ENCODE data around the gene IFIT2.
"Not testable (repeated sequence)": the region's sequence is repeated elsewhere in the genome, so short reads cannot be mapped to it uniquely, and the experiment has no call there.

Gene IFIT2

DNA sequence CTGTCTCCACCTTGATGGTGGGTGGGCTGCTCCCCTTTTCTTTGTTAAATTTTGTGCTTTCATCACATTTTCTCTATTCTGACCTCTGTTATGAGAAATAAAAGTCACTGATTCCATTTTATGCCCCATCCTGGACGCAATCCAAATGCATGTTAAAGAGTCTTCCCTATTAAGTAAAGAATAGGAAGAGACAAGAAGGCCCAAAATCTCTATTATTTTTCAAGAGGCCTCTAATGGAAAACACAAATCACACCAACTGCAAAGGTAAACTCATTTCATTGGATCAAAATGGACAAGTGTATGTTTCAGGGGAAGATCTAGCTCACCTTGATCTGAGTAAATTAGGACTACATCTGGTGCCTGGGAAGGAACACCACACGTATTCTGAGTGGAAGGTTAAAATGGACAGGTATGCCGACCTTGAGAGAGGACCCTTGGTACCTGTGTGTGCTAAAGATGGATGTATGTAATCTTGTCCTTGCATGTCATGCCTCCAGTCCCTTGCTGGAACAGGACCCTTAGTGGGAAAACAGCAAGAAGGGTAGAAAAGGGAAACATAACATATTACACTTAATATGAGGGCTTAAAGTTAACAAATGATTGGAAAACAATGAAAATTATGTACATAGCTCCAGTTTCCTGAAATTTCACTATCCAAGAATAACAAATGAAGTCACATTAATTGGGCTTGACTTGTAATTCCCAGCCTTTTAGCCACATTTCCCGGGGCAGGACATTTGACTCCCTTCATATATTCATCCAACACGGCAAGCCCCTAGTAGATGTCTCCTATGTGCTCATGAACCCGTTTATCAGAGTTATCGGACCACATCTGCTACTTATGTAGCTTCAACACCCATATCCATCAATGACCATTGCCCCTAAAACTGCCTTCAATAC lies 7.6 kb downstream of the IFIT2 start:
- DNase-seq: no peak

DNA sequence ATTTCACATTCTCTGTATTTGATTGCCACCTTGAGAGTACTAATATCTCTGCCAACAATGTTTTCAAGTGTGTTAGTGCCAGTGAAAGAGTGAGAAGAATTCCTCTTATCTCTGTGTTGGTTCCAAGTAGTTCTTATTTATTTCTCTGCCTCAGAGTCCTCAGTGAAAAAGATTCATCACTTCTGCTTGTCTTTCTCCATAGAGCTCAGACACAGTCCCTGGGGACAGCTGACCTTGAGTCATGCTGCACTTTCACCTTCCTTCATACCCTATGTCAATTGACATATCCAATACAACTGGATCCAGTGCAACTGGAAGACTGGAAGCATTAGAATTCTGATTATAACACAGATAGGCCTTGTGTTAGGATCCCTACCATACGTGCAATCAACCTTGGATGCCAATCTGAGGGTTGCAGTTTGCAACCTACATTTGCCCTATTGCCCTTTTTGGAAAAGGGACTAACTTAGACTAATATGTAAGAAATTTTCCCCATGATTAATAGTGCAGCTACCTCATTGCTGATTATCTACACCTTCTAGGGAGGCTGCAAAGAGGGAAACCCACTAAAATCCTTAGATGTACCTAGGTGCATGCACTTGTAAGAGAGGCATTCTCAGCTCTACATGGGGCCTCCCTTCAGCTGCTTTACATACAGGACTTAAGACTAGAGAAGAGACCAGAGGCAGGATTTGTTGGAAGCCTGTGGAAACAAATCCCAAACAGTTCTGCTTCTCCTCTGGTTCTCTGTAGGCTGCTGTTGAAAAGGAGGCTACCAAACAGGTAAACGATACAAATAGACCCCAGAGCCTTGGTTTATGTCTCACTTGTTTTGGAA lies 8.4 kb downstream of the IFIT2 start:
- DNase-seq: no peak

DNA sequence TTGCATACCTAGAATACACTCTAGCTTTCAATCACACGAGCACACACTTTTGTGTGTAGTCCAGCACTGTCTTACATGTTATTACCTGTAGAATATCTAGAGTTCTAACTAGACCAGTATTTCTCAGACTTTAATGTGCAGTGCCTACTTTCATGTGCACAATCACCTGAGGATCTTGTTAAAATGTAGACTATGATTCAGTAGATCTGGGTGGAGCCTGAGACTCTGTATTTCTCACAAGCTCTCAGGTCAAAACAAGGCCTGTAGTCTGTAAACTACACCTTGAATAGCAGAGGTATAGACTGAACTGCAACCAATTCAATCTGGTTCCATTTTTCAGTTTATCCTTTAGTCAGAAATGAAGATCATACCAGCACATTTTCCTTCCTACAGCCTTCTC lies 11.1 kb downstream of the IFIT2 start:
- DNase-seq: no peak

DNA sequence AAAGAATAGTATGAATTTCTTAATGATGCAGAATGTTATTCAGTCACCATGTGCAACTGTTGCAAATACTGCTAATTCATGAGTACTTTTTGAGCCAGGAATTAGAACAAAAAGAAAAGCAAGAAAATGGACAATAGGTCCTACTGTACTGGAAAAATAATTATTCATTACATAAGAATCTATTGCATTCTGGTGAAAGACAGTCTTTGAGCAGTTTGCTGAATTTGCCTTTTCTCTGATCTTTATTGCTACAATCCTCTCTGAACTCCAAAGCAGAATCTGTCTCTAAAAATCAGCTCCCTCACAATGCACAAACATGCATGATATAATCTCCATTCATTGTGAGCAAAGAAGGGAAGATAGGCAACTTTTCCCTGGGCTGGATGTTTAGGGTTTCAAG lies 12.8 kb downstream of the IFIT2 start:
- DNase-seq: no peak

DNA sequence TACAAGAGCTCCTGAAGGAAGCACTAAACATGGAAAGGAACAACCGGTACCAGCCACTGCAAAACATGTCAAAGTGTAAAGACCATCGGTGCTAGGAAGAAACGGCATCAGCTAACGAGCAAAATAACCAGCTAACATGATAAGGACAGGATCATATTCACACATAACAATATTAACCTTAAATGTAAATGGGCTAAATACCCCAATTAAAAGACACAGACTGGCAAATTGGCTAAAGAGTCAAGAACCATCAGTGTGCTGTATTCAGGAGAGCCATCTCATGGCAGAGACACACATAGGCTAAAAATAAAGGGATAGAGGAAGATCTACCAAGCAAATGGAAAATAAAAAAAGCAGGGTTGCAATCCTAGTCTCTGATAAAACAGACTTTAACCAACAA lies 16.2 kb downstream of the IFIT2 start:
- DNase-seq: not testable (repeated sequence)

DNA sequence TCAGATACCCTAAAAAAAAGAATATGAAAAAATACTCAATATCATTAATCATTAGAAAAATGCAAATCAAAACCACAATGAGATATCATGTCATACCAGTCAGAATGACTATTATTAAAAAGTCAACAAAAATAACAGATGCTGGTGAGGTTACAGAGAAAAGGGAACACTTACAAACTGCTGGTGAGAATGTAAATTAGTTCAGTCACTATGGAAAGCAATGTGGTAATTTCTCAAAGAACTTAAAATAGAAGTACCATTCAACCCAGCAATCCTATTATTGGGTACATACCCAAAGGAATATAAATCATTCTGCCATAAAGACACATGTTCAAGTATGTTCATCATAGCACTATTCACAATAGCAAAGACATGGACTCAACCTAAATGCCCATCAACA lies 23.2 kb downstream of the IFIT2 start:
- not testable (repeated sequence) for DNase-seq

DNA sequence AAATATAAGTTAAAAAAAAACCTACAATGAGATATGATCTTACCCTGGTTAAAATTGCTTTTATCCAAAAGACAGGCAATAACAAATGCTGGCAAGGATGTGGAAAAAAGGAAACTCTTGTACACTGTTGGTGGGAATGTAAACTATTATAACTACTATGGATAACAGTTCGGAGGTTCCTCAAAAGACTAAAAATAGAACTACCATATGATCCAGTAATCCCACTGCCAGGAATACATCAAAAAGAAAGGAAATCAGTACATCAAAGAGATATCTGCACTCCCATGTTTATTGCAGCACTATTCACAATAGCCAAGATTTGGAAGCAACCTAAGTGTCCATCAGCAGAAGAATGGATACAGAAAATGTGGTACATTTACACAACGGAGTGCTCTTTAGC lies 24.0 kb downstream of the IFIT2 start:
- DNase-seq: not testable (repeated sequence)

DNA sequence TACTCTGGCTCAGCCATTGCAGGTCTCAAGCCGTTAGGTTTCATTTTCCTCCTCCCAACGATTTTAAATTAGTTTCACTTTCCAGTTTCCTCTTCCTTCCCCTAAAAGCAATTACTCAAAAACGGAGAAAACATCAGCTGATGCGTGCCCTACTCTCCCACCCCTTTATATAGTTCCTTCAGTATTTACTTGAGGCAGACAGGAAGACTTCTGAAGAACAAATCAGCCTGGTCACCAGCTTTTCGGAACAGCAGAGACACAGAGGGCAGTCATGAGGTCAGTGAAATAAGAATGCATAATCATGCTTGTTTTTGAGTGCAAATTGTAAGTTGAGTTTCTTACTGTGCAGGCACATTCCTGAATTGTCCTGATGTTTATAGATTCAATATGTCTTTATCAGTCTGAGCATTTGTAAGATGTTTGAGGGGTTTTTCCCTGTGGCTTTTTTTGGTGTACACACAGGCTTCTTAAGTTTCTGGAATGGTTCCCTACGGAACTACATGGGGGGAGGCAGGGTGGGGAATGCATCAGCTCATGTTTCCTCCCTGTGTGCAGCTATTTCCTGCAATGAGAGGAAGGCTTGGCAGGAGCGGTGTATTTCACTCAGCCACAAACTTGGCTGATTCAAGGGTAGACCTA lies 26.1 kb downstream of the IFIT2 start, which contains the start of gene IFIT3:
IFIT3 (plus strand) TSS at position 195 of the 639 bp plus-strand sequence; CDS start at position 272, 77 bp downstream.
- no peak for DNase-seq

DNA sequence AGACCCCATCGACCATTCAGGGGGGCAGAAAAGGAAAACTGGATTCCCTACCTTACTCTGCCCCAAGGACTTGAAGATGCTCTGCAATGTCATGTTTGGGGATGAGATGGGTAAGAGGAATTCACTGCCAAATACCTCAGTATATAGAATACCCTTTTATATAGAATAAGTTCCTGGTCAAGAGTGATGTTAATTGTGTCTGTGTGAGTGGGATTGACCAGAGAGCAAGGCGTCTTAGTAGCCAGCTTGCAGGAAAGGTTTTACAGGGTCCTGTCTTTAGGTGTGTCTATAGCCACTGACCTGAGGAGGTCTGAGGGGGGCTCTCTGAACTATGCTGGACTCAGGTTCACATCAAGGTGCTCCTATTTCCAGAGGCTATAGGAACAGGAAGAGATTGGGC lies 27.3 kb downstream of the IFIT2 start:
- DNase-seq: no peak

DNA sequence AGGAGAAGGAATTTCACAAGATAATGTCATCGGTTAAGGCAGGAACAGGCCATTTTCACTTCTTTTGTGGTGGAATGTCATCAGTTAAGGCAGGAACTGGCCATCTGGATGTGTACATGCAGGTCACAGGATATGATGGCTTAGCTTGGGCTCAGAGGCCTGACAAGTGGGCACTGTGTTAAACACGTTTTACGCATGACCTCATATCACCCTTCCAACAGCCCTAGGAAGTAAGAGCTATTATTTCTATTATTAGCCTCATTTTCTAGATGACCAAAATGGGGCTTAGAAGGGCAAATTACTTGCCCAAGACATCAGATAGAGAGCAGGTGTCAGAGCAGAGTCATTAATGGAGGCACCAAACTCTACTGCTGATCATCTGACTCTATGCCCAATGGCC lies 28.2 kb downstream of the IFIT2 start:
- not testable (repeated sequence) for DNase-seq

DNA sequence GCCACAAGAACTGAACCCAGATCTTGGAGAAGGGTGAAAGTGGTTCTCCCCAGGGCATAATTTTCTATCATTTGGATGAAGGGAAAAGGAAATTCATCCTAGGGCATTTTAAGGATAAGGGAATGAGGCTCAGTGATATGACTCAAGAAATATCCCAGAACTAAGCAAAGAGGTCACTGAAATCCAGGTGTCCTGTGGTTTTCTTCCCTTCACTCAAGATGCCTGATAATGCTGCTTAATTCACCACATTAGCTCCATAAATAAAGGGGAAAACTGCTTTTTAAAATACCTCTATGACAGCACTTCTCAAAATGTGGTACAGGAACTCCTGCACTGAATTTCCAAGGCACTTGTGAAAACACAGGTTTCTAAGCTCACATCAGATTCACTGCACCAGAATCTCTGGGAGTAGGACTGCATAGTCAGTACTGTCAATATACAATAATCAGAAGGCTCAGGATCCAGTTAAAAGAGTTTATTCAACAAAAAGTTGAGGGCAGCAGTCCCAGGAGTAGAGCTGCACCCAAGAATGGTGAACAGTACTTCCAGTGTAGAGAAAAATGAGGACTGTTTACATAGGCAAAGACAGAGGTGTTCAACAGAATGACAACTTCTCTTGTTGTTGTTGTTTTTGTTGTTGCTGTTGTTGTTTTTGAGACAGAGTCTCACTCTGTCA lies 28.8 kb downstream of the IFIT2 start:
- no peak for DNase-seq

DNA sequence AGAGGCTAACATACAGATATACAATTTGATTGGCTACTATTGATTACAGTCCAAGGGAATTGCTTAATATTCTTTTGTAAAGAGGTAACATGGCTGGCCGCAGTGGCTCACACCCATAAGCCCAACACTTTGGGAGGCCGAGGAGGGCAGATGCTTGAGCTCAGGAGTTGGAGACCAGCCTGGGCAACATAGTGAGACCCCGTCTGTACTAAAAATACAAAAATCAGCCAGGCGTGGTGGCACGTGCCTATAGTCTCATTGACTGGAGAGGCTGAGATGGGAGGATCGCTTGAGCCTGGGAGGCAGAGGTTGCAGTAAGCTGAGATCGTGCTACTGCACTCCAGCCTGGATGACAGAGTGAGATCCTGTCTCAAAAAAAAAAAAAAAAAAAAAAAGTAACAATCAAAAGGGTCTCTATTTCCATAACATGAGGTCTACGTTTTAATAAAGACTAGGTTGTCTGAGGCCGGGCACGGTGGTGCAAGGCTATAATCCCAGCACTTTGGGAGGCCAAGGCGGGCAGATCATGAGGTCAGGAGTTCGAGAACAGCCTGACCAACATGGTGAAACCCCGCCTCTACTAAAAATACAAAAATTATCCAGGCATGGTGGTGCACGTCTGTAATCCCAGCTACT lies 29.8 kb downstream of the IFIT2 start:
- not testable (repeated sequence) for DNase-seq

DNA sequence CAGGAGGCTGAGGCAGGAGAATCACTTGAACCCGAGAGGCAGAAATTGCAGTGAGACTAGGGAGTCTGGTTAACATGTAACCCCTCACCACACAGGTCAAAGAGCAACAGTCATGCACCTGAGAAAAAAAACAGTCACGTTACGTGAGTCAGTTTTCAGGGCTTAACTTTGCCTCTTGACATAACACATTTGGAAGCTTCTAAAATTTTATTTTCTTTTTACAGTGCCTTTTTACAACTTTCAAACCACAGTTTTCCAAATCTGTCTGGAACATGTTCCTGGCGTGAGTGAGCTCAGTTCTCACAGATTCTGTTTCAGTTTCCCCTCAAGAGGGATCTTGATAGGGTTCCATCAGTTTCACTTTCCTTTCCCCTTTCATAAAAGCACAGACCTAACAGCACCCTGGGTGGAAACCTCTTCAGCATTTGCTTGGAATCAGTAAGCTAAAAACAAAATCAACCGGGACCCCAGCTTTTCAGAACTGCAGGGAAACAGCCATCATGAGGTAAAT lies 30.3 kb downstream of the IFIT2 start:
- no peak for DNase-seq

DNA sequence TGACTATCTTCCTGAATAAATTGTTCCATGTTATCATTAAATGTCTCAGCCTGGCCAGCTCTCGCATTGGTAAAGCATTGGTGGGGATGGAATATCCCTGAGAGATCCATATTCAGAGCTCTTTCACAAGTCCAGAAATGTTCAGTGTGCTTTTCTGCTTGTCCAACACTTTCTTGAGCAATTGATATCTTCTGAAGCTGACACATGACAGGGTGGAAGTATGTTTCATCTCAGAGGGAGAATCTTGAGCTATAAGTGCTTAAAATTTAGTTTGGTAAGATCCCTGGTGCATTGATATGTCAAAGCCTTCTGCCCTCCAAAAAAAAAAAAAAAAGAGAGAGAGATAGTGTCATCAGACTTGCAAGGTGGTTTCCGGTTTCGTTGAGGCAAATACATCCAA lies 33.4 kb downstream of the IFIT2 start:
- no peak for DNase-seq

DNA sequence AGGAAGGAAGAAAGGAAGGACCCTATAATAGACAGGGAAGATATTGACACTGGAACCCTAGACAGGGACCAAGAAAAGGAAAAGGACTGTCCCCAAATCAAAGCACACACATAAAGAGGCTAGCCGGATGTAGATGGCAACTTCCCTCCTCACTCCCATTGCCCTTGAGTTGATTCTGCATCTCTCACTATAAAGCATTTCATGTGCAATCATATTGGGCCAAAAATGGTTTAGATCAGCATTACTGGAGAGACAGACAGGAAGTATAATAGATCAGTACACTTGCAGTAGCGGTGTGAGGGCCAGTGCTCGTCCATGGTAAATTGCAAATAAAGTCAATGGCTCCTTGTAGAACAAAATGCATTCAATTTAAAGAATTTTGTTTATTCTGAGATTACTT lies 34.4 kb downstream of the IFIT2 start:
- DNase-seq: no peak

DNA sequence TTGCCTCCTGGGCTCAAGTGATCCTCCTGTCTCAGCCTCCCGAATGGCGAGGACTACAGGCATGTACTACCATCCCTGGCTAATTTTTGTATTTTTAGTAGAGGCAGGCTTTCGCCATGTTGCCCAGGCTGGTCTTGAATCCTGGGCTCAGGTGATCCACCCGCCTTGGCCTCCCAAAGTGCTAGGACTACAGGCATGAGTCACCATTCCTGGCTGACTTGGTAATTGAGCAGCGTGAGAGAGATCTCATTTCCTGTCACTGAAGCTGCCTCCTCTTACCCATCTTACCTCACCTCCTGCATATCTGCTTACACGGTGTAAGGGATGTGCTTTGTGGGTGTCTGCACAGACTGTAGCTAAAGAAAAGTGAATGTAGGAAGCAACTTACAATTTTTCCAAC lies 35.6 kb downstream of the IFIT2 start:
- DNase-seq: no peak

DNA sequence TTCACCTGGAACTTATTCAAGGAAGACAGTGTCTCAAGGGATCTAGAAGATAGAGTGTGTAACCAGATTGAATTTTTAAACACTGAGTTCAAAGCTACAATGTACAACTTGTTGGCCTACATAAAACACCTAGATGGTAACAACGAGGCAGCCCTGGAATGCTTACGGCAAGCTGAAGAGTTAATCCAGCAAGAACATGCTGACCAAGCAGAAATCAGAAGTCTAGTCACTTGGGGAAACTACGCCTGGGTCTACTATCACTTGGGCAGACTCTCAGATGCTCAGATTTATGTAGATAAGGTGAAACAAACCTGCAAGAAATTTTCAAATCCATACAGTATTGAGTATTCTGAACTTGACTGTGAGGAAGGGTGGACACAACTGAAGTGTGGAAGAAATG lies 36.9 kb downstream of the IFIT2 start:
- no peak for DNase-seq

DNA sequence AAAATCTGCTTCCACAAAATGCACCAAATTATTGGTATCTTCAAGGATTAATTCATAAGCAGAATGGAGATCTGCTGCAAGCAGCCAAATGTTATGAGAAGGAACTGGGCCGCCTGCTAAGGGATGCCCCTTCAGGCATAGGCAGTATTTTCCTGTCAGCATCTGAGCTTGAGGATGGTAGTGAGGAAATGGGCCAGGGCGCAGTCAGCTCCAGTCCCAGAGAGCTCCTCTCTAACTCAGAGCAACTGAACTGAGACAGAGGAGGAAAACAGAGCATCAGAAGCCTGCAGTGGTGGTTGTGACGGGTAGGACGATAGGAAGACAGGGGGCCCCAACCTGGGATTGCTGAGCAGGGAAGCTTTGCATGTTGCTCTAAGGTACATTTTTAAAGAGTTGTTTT lies 38.0 kb downstream of the IFIT2 start:
- no peak for DNase-seq

DNA sequence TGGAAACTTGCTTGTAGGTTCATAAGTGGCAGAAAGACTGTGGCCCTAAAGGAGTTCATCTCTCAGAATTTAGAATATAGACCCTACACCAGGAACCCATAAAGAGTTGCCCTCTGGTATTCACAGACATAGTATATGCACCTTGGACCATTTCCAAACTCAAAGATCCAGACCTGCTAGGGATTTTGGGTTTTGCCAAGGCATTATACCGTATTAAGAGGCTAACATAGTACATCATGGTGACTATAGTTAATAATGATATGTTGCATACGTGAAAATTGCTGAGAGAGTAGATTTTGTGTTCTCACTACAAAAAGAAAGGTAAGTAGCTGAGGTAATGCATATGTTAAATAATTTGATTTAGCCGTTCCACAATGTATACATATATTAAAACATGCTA lies 39.8 kb downstream of the IFIT2 start:
- DNase-seq: no peak

DNA sequence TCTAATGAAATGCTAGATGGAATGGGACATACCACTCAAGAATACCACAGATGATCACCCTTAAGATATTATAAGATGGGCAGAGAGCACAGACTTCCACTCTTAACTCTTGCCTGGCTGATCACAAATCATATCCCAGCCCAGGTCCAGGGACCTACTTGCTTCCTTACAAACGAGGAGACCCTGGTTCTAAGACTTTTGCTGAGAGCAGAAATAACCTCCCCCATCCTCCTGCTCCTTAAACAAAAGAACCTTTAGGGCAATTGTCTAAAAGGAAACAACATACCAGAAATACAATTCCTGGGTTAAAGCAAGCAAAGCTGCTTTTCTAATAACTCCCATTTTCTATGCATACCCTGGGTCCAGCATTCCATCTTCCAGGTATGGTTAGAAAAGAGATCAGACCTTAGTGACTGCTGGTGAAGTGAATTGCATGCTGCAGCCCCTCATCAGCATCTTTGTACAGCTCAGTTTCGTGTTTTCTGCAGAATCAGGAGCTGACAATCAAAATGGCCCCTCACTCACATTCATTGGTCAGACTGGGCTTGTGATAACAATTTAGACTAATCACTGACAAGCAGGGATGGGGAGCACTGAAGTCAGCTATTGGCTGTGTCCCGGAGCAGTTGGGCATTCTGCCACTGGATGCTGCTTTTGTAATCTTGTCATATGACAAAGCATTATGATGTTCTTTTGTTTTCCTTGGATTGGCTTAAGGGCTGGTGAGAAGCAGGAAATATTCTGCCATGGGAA lies 40.5 kb downstream of the IFIT2 start:
- no peak for DNase-seq

DNA sequence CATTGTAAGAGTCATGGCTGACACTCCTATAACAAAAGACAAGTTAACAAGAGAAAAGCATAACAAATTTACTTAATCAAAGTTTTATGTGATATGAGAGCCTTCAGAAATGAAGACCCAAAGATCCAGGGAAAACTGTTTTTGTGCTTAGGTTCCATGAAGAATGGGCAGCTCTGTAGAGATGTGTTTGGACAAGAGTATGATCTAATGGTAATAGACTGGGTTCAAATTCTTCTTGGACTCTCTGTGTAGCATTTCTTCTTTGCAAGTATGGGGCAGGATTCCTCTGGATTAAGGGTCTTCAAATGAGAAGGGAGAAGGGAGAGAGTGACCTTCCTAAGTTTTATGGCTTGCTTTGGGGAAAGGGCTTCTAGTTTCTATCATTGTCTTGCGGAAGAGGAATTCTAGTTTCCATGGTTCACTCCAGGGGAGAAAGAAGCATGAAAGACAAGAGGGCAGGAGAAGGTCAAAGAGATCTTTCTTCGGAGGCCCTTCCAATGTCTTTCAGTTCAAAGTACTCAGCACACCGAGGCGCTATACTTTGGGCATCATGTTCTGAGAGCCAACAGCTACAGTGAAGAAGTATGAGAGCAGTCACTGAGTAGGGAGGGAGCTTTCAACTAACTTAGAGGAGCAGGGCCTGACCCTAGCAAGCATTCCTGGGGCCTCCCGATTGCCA lies 41.4 kb downstream of the IFIT2 start:
- no peak for DNase-seq

All from effector CD4-positive, alpha-beta T cell (primary cell).